IMR-90 (cell line): ENCODE results near the gene KCNK3. TPM values are rescaled to one million over a fixed set of nuclear protein-coding genes. Genes with fewer than 3 reads are reported as not detected.

Experiments used
- ATAC-seq: fragments of 200-7000 bp; cut with Tn5 transposase; 2 replicates; pipeline ENCODE4 v1.9.1; 2020; ENCODE audit warnings: low read depth, mild to moderate bottlenecking, moderate library complexity
- BruUV-seq: library from RNA; stranded (reverse); fragments of 400-500 nt; replicated peaks from 2 replicates; lab custom pipeline; 2021; lab: Mats Ljungman, UMichigan
- CTCF ChIA-PET: fragments of 300-600 bp; formaldehyde crosslinking; extraction: SDS; loops from one replicate; lab custom pipeline; 2021; ENCODE audit warnings: antibody characterized with exemption; lab: Yijun Ruan, JAX
- POLR2A ChIA-PET: fragments of 300-600 bp; sonication (Branson Sonifier 250); formaldehyde crosslinking; loops from one replicate; lab custom pipeline; 2022; ENCODE audit warnings: antibody characterized with exemption; ENCODE audit not compliant: unreplicated experiment; lab: Charles Lee
- DNase-seq: peaks from one replicate; pipeline ENCODE4 v3.0.0; 2013
- H2AFZ ChIP-seq: replicated peaks from 2 replicates; pipeline ENCODE3; 2013; ENCODE audit warnings: low read length, mild to moderate bottlenecking; ENCODE audit not compliant: poor library complexity
- H2AK5ac ChIP-seq: 2 replicates; pipeline ENCODE4 v1.6.1; 2013; ENCODE audit warnings: low read depth, low read length, inconsistent platforms
- H2AK9ac ChIP-seq: replicated peaks from 2 replicates; pipeline ENCODE3; 2013; ENCODE audit warnings: mild to moderate bottlenecking, low read depth, low read length, moderate library complexity; ENCODE audit not compliant: poor library complexity
- H2BK120ac ChIP-seq: 2 replicates; pipeline ENCODE4 v1.6.1; 2013; ENCODE audit warnings: low read depth, low read length, inconsistent platforms
- H2BK15ac ChIP-seq: 3 replicates; pipeline ENCODE4 v1.6.1; 2013; ENCODE audit warnings: low read depth, low read length, inconsistent platforms
- H2BK20ac ChIP-seq: 2 replicates; pipeline ENCODE4 v1.6.1; 2013; ENCODE audit warnings: low read depth, mild to moderate bottlenecking, inconsistent platforms, low read length, moderate library complexity
- H2BK5ac ChIP-seq: 2 replicates; pipeline ENCODE4 v1.6.1; 2013; ENCODE audit warnings: mild to moderate bottlenecking, low read depth, low read length, inconsistent platforms; ENCODE audit not compliant: poor library complexity, severe bottlenecking
- H3K14ac ChIP-seq: replicated peaks from 2 replicates; pipeline ENCODE4 v1.6.1; 2013; ENCODE audit warnings: low read depth, low read length, inconsistent platforms
- H3K18ac ChIP-seq: 2 replicates; pipeline ENCODE4 v1.6.1; 2013; ENCODE audit warnings: low read depth, low read length, control low read depth
- H3K23ac ChIP-seq: 2 replicates; pipeline ENCODE4 v1.6.1; 2013; ENCODE audit warnings: low read depth, low read length, inconsistent platforms
- H3K27ac ChIP-seq: 2 replicates; pipeline ENCODE4 v1.5.1; 2013; ENCODE audit warnings: mild to moderate bottlenecking, control low read depth, low read length; ENCODE audit not compliant: insufficient read depth
- H3K27me3 ChIP-seq: 2 replicates; pipeline ENCODE4 v1.6.1; 2013; ENCODE audit warnings: low read length; ENCODE audit not compliant: control insufficient read depth, insufficient read depth
- H3K36me3 ChIP-seq: 2 replicates; pipeline ENCODE4 v1.6.1; 2013; ENCODE audit warnings: low read length, mixed read lengths; ENCODE audit not compliant: control insufficient read depth, insufficient read depth
- H3K4ac ChIP-seq: 2 replicates; pipeline ENCODE4 v1.6.1; 2013; ENCODE audit warnings: low read depth, low read length, inconsistent platforms
- H3K4me1 ChIP-seq: 2 replicates; pipeline ENCODE4 v1.6.1; 2013; ENCODE audit warnings: low read length, mixed read lengths; ENCODE audit not compliant: control insufficient read depth, insufficient read depth
- H3K4me2 ChIP-seq: 2 replicates; pipeline ENCODE4 v1.6.1; 2013; ENCODE audit warnings: low read depth, mild to moderate bottlenecking, control low read depth, low read length, moderate library complexity
- H3K4me3 ChIP-seq: 2 replicates; pipeline ENCODE4 v1.5.1; 2013; ENCODE audit warnings: low read depth, mild to moderate bottlenecking, control low read depth, low read length, moderate library complexity; ENCODE audit not compliant: insufficient read depth
- H3K56ac ChIP-seq: 2 replicates; pipeline ENCODE4 v1.6.1; 2013; ENCODE audit warnings: low read length, inconsistent platforms; ENCODE audit not compliant: insufficient read depth; ENCODE audit errors: extremely low read depth
- H3K79me1 ChIP-seq, 2 experiments: 2 replicates each; pipeline ENCODE4 v1.6.1; 2013; ENCODE audit warnings: low read length in 2 of 2, inconsistent platforms in 1 of 2, low read depth in 1 of 2
- H3K9ac ChIP-seq: 2 replicates; pipeline ENCODE4 v1.6.1; 2013; ENCODE audit warnings: low read depth, low read length, control low read depth
- H3K9me1 ChIP-seq: 2 replicates; pipeline ENCODE4 v1.6.1; 2013; ENCODE audit warnings: low read length, inconsistent platforms; ENCODE audit not compliant: insufficient read depth
- H3K9me3 ChIP-seq: 2 replicates; pipeline ENCODE4 v1.6.1; 2013; ENCODE audit warnings: low read length; ENCODE audit not compliant: control insufficient read depth, insufficient read depth
- H4K20me1 ChIP-seq: 2 replicates; pipeline ENCODE4 v1.6.1; 2013; ENCODE audit warnings: low read length, inconsistent platforms; ENCODE audit not compliant: insufficient read depth
- H4K5ac ChIP-seq: 2 replicates; pipeline ENCODE4 v1.6.1; 2013; ENCODE audit warnings: mild to moderate bottlenecking, low read depth, low read length, control low read depth
- H4K8ac ChIP-seq, 2 experiments: 2 replicates each; pipeline ENCODE4 v1.6.1; 2013; ENCODE audit warnings: low read depth in 2 of 2, low read length in 2 of 2, control low read depth in 1 of 2, inconsistent platforms in 1 of 2
- H4K91ac ChIP-seq: 2 replicates; pipeline ENCODE4 v1.6.1; 2013; ENCODE audit warnings: low read depth, low read length, inconsistent platforms; ENCODE audit not compliant: insufficient read depth
- BHLHE40 ChIP-seq: fragments of 150-350 bp; IDR thresholded peaks from 2 replicates; pipeline ENCODE4 v1.6.1; 2016; ENCODE audit warnings: mild to moderate bottlenecking, low read depth, low read length
- CEBPB ChIP-seq: IDR thresholded peaks from 2 replicates; pipeline ENCODE4 v1.6.1; 2012; ENCODE audit warnings: low read depth, low read length, improper control_type of control experiment
- CHD1 ChIP-seq: IDR thresholded peaks from 2 replicates; pipeline ENCODE4 v1.6.1; 2012; ENCODE audit warnings: low read depth, low read length, improper control_type of control experiment
- ELK1 ChIP-seq: fragments of 150-350 bp; IDR thresholded peaks from 2 replicates; pipeline ENCODE4 v1.6.1; 2016; ENCODE audit warnings: low read depth, mild to moderate bottlenecking, low read length, moderate library complexity, borderline replicate concordance
- FOS ChIP-seq: fragments of 150-350 bp; IDR thresholded peaks from 2 replicates; pipeline ENCODE4 v1.6.1; 2016; ENCODE audit warnings: low read depth, low read length
- MAFK ChIP-seq: IDR thresholded peaks from 2 replicates; pipeline ENCODE4 v1.6.1; 2012; ENCODE audit warnings: low read depth, low read length, improper control_type of control experiment
- MAZ ChIP-seq: IDR thresholded peaks from 2 replicates; pipeline ENCODE4 v1.6.1; 2012; ENCODE audit warnings: low read depth, mild to moderate bottlenecking, low read length, improper control_type of control experiment, moderate library complexity, borderline replicate concordance
- MXI1 ChIP-seq: IDR thresholded peaks from 2 replicates; pipeline ENCODE4 v1.6.1; 2012; ENCODE audit warnings: low read depth, mild to moderate bottlenecking, low read length, moderate library complexity, borderline replicate concordance
- NFE2L2 ChIP-seq: fragments of 150-350 bp; IDR thresholded peaks from 2 replicates; pipeline ENCODE4 v1.6.1; 2016; ENCODE audit warnings: low read depth, mild to moderate bottlenecking, low read length
- POLR2A ChIP-seq: IDR thresholded peaks from 2 replicates; pipeline ENCODE4 v1.6.1; 2012; ENCODE audit warnings: mild to moderate bottlenecking, low read depth, low read length
- RAD21 ChIP-seq: IDR thresholded peaks from 2 replicates; pipeline ENCODE4 v1.6.1; 2012; ENCODE audit warnings: low read length, improper control_type of control experiment
- RCOR1 ChIP-seq: IDR thresholded peaks from 2 replicates; pipeline ENCODE4 v1.6.1; 2012; ENCODE audit warnings: mild to moderate bottlenecking, low read length, improper control_type of control experiment; ENCODE audit not compliant: insufficient replicate concordance
- RFX5 ChIP-seq: IDR thresholded peaks from 2 replicates; pipeline ENCODE4 v1.8.0; 2012; ENCODE audit warnings: low read depth, mild to moderate bottlenecking, low read length, moderate library complexity
- SMC3 ChIP-seq: fragments of 150-350 bp; IDR thresholded peaks from 2 replicates; pipeline ENCODE4 v1.6.1; 2016; ENCODE audit warnings: low read depth, mild to moderate bottlenecking, antibody characterized with exemption, low read length, moderate library complexity
- USF2 ChIP-seq: fragments of 150-350 bp; IDR thresholded peaks from 2 replicates; pipeline ENCODE4 v1.6.1; 2017; ENCODE audit warnings: mild to moderate bottlenecking, antibody characterized with exemption, low read length, low read depth
- WGBS, 2 experiments: methylation state at CpG; one replicate each; pipeline versions ENCODE4 v1.1.5 to v1.1.7; 2013; ENCODE audit warnings: missing lambda C conversion rate in 2 of 2; ENCODE audit not compliant: insufficient read length in 1 of 2; ENCODE audit errors: extremely low coverage in 2 of 2; 5-methylcytosine and 5-hydroxymethylcytosine counted together
- dilution Hi-C: fragments of 300-500 bp; cut with HindIII; formaldehyde crosslinking; loops from one replicate; pipeline ENCODE4 v1.14.3; 2018; ENCODE audit warnings: low sequenced_read_pairs; ENCODE audit not compliant: unreplicated experiment
- in situ Hi-C: fragments of 300-500 bp; cut with MboI; formaldehyde crosslinking; loops from 3 replicates; pipeline ENCODE4 v1.14.3; 2019; ENCODE audit warnings: low sequenced_read_pairs, inconsistent platforms, mixed read lengths
- intact Hi-C: fragments of 100-400 bp; cut with micrococcal nuclease; formaldehyde crosslinking; loops from 2 replicates; pipeline ENCODE4 v1.10.0; 2022
- polyA plus RNA-seq, 3 experiments: library from polyadenylated mRNA; depleted of rRNA; stranded (reverse); fragments of >200 nt; gene quantifications; 2 replicates each; pipeline ENCODE4 v1.2.3, GENCODE V29; 2012; ENCODE audit warnings: low replicate concordance in 1 of 3
- total RNA-seq: library from RNA; depleted of rRNA; stranded (reverse); fragments of >200 nt; gene quantifications from 2 replicates; pipeline ENCODE4 v1.2.3, GENCODE V29; 2012
- TF ChIP-seq, protein P1 (sequence below): conservative IDR thresholded peaks from 2 replicates; pipeline ENCODE4 v1.5.1; 2012; ENCODE audit warnings: mild to moderate bottlenecking, low read depth, low read length, improper control_type of control experiment

KCNK3 gene
- total and polyA plus RNA-seq, 2 of the 4 experiments (the other 2 are of a cell fraction): under 0.01 to 0.03 TPM

DNA sequence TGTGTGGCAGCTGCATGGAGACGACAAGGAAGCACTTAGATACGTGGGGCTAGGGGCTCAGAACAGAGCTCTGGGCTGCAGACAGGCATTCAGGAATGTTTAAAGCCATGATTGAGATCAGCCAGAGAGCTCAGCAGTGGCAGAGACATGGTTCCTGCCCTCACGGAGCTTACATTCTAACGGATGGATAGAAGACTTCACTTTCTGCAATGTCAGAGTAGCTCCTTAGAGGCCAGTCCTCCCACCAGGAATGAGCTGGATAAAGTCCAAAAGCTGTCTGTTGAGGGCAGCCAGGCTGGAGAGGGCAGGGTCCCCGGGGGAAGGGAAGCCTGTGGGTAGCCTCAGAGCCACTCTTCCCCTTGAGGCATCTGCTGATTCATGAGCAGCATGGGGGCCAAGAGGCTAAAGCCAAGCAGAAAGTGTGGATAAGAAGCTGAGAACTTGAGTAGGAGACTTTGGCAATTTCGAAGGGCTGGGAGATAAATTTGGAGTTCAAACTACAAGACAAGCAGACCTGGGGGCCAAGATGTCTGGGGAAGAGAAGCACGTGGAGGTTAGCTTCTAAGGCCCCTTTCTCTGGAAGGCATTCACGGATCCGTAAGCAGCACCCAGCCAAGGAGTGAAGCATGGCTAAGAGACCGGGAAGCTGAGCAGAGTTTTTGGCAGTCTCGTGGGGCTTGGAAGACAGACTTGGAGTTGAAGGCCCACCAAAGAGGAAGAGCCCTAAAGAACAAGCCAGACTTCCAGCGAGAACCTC lies 41.6 kb upstream of the KCNK3 start:
- H3K56ac ChIP-seq: no peak overlapping the region
- no peak overlapping the region for H3K23ac ChIP-seq
- H2BK120ac ChIP-seq: no peak overlapping the region
- H3K18ac ChIP-seq: no peak overlapping the region
- no peak overlapping the region for H4K91ac ChIP-seq
- H3K27me3 ChIP-seq: peaks cover 57% of the 10 kb centered on the region
- no TSS peak for BruUV-seq
- H2BK15ac ChIP-seq: no peak overlapping the region
- H3K9me1 ChIP-seq: no peaks in the 10 kb centered on the region
- H2AK5ac ChIP-seq: no peak overlapping the region
- no peak overlapping the region for H3K4ac ChIP-seq
- H2AFZ ChIP-seq: no peak overlapping the region
- peaks cover 2% of the 10 kb centered on the region; the same call in 1 of the 2 replicates for H3K4me1 ChIP-seq
- H2BK5ac ChIP-seq: no peak overlapping the region
- in situ Hi-C loops: no loop called here
- H3K14ac ChIP-seq: no peak overlapping the region
- no peak overlapping the region for H2BK20ac ChIP-seq
- no peak overlapping the region for H4K5ac ChIP-seq
- ChIA-PET CTCF (no interaction called here), POLR2A (no interaction called here)
- H3K4me2 ChIP-seq: no peak overlapping the region
- H4K8ac ChIP-seq: no peak overlapping the region
- DNase-seq (no peak), ATAC-seq (no peak)
- intact Hi-C loops: no loop called here
- H3K79me1 ChIP-seq: no peaks in the 10 kb centered on the region
- 20% methylated on average over 5 of the region's 12 CpGs; no CpG with 5 or more reads in 1 of the 2 experiments for WGBS, 2 experiments
- no peak overlapping the region for H3K9ac ChIP-seq
- dilution Hi-C loops: no loop called here
- no peaks in the 10 kb centered on the region for H3K36me3 ChIP-seq
- no peak overlapping the region for H2AK9ac ChIP-seq
- H3K27ac ChIP-seq: no peak overlapping the region
- TF ChIP-seq NFE2L2: no peak
- no peak for TF ChIP-seq MAZ
- TF ChIP-seq RAD21: no peak
- TF ChIP-seq SMC3: no peak
- TF ChIP-seq, protein P1, sequence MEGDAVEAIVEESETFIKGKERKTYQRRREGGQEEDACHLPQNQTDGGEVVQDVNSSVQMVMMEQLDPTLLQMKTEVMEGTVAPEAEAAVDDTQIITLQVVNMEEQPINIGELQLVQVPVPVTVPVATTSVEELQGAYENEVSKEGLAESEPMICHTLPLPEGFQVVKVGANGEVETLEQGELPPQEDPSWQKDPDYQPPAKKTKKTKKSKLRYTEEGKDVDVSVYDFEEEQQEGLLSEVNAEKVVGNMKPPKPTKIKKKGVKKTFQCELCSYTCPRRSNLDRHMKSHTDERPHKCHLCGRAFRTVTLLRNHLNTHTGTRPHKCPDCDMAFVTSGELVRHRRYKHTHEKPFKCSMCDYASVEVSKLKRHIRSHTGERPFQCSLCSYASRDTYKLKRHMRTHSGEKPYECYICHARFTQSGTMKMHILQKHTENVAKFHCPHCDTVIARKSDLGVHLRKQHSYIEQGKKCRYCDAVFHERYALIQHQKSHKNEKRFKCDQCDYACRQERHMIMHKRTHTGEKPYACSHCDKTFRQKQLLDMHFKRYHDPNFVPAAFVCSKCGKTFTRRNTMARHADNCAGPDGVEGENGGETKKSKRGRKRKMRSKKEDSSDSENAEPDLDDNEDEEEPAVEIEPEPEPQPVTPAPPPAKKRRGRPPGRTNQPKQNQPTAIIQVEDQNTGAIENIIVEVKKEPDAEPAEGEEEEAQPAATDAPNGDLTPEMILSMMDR: no peak
- no peak for TF ChIP-seq MXI1
- TF ChIP-seq RFX5: no peak
- no peak for TF ChIP-seq USF2
- no peak for TF ChIP-seq FOS
- TF ChIP-seq ELK1: no peak
- TF ChIP-seq RCOR1: no peak
- TF ChIP-seq BHLHE40: no peak
- TF ChIP-seq POLR2A: no peak
- no peak for TF ChIP-seq MAFK
- TF ChIP-seq CHD1: no peak
- no peak for TF ChIP-seq CEBPB
- H3K9me3 ChIP-seq: peaks cover 3% of the 10 kb centered on the region
- H3K4me3 ChIP-seq: no peak overlapping the region
- H4K20me1 ChIP-seq: no peaks in the 10 kb centered on the region
